Endothelial cell (in vitro differentiated cells): ENCODE data around the gene DCAF6. TPM values are rescaled to one million over a fixed set of nuclear protein-coding genes. Genes with fewer than 3 reads are reported as not detected.
A peak's percentile ranks its signal among the peaks of the same experiment; 100 is the strongest.

Experiments
- DNase-seq: peaks from one replicate; pipeline ENCODE4 v3.0.0; 2021; ENCODE audit warnings: low spot score
- H3K27ac Mint-ChIP-seq: one replicate; pipeline ENCODE4 v1.8.0; 2021; ENCODE audit warnings: mixed read lengths, inconsistent platforms; ENCODE audit not compliant: unreplicated experiment
- H3K27me3 Mint-ChIP-seq: one replicate; pipeline ENCODE4 v1.8.0; 2021; ENCODE audit warnings: mild to moderate bottlenecking, moderate library complexity, mixed read lengths, inconsistent platforms; ENCODE audit not compliant: unreplicated experiment
- H3K36me3 Mint-ChIP-seq: one replicate; pipeline ENCODE4 v1.8.0; 2021; ENCODE audit warnings: mild to moderate bottlenecking, low read depth, mixed read lengths, inconsistent platforms; ENCODE audit not compliant: unreplicated experiment
- H3K4me1 Mint-ChIP-seq: one replicate; pipeline ENCODE4 v1.8.0; 2021; ENCODE audit warnings: mild to moderate bottlenecking, mixed read lengths, inconsistent platforms; ENCODE audit not compliant: unreplicated experiment
- H3K4me3 Mint-ChIP-seq: one replicate; pipeline ENCODE4 v1.8.0; 2021; ENCODE audit warnings: mild to moderate bottlenecking, mixed read lengths, inconsistent platforms; ENCODE audit not compliant: unreplicated experiment
- H3K9me3 Mint-ChIP-seq: one replicate; pipeline ENCODE4 v1.8.0; 2021; ENCODE audit warnings: mixed read lengths, inconsistent platforms; ENCODE audit not compliant: unreplicated experiment
- CTCF ChIP-seq: fragments of 200-600 bp; sonication (generic); IDR thresholded peaks from one replicate; pipeline ENCODE4 v1.5.0; 2021; ENCODE audit warnings: antibody characterized with exemption; ENCODE audit not compliant: unreplicated experiment
- total RNA-seq: library from RNA; stranded (reverse); fragmentation: NEBNext Ultra II Directional; extraction: Animal tissue kit (Norgen Biotek cat#: 25700); gene quantifications from one replicate; pipeline ENCODE4 v1.2.1, GENCODE V29; 2021; ENCODE audit not compliant: unreplicated experiment

DCAF6 gene
- total RNA-seq, 1 donor from 2014 or later: 21.0 TPM

- DNase-seq: no peak
- TF ChIP-seq CTCF: no peak
- Mint-ChIP-seq H3K9me3 (no peaks in the 10 kb centered on the region), H3K4me3 (no peak overlapping the region), H3K27ac (no peak overlapping the region), H3K27me3 (peaks cover 1% of the 10 kb centered on the region), H3K4me1 (peaks cover under 1% of the 10 kb centered on the region), H3K36me3 (no peaks in the 10 kb centered on the region)
Measured at GRCh38 chr1:167899253-167899681, 37.2 kb upstream of the DCAF6 start.

GRCh38 chr1:167900907-167901306 lies 35.6 kb upstream of the DCAF6 start:
- no peak for TF ChIP-seq CTCF
- Mint-ChIP-seq H3K9me3 (no peaks in the 10 kb centered on the region), H3K4me1 (peaks cover 17% of the 10 kb centered on the region), H3K27ac (no peak overlapping the region), H3K27me3 (peaks cover 3% of the 10 kb centered on the region), H3K4me3 (no peak overlapping the region), H3K36me3 (no peaks in the 10 kb centered on the region)
- DNase-seq: no peak

GRCh38 chr1:167904652-167905130 lies 31.8 kb upstream of the DCAF6 start:
- H3K36me3 Mint-ChIP-seq: no peaks in the 10 kb centered on the region
- H3K27me3 Mint-ChIP-seq: peaks cover 1% of the 10 kb centered on the region
- H3K4me3 Mint-ChIP-seq: no peak overlapping the region
- DNase-seq: no peak
- peak overlapping the region; percentile 10 for H3K27ac Mint-ChIP-seq
- no peak for TF ChIP-seq CTCF
- no peaks in the 10 kb centered on the region for H3K9me3 Mint-ChIP-seq
- H3K4me1 Mint-ChIP-seq: peaks cover 18% of the 10 kb centered on the region

- DNase-seq: no peak
- H3K36me3 Mint-ChIP-seq: peaks cover 4% of the 10 kb centered on the region
Measured at GRCh38 chr1:167905182-167905581, 31.3 kb upstream of the DCAF6 start.

GRCh38 chr1:167905671-167906070 lies 30.8 kb upstream of the DCAF6 start:
- peaks cover 18% of the 10 kb centered on the region for H3K4me1 Mint-ChIP-seq
- H3K27ac Mint-ChIP-seq: peak overlapping the region; percentile 88
- no peak for DNase-seq
- H3K4me3 Mint-ChIP-seq: no peak overlapping the region
- no peak for TF ChIP-seq CTCF
- peaks cover 5% of the 10 kb centered on the region for H3K9me3 Mint-ChIP-seq
- H3K36me3 Mint-ChIP-seq: peaks cover 8% of the 10 kb centered on the region
- peaks cover 1% of the 10 kb centered on the region for H3K27me3 Mint-ChIP-seq

More at GRCh38 chr1:167905182-167905581, 31.3 kb upstream of the DCAF6 start:
- Mint-ChIP-seq H3K27me3 (peaks cover 1% of the 10 kb centered on the region), H3K4me3 (no peak overlapping the region), H3K9me3 (peaks cover 3% of the 10 kb centered on the region), H3K27ac (peak overlapping the region; percentile 88), H3K4me1 (peaks cover 18% of the 10 kb centered on the region)
- no peak for TF ChIP-seq CTCF
